Daoy (cell line): ENCODE measurements around the gene DAPL1. TPM values are rescaled to one million over a fixed set of nuclear protein-coding genes. Genes with fewer than 3 reads are reported as not detected.
"Not testable (repeated sequence)": the region's sequence is repeated elsewhere in the genome, so short reads cannot be mapped to it uniquely, and the experiment has no call there.

Experiments
- DNase-seq: peaks from one replicate; pipeline ENCODE4 v3.0.0-alpha.2; 2015; ENCODE audit warnings: low read depth
- total RNA-seq: library from RNA; depleted of rRNA; stranded (reverse); fragments of >200 nt; shearing (Covaris generic); gene quantifications from 2 replicates; pipeline ENCODE4 v1.2.3, GENCODE V29; 2014; rRNA removed

Gene DAPL1
- total RNA-seq, 1 experiment from 2014 or later = not detected

GRCh38 chr2:158822193-158822592 is 27.1 kb downstream of the DAPL1 start:
- DNase-seq = no peak

- DNase-seq = no peak
These were observed 28.5 kb downstream of the DAPL1 start for GRCh38 chr2:158823486-158824237.

GRCh38 chr2:158825021-158825420 is 29.9 kb downstream of the DAPL1 start:
- DNase-seq = no peak

- no peak for DNase-seq
These were observed 31.8 kb downstream of the DAPL1 start for GRCh38 chr2:158826965-158827364.

- DNase-seq = no peak
These were observed 33.5 kb downstream of the DAPL1 start for GRCh38 chr2:158828378-158829164.

DNA sequence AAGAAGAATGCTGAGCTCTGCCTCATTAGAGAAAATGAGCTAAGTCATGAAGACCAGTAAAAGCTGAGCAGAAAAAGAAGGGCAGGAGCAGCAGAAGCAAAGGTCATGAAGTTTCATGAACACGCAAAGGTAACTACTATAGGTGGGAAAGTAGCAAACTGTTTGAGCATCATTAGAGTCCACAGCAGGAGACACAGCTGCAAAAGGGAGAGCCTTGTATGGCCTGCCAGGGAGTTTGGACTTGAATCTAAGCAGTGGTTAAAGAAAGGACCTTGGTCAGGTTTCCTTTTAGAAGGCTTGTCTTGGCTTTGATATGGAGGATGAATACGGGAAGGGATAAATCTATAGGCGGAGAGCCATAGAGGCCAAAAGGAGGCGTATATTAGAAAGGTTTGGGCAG is 34.0 kb downstream of the DAPL1 start:
- no peak for DNase-seq

DNA sequence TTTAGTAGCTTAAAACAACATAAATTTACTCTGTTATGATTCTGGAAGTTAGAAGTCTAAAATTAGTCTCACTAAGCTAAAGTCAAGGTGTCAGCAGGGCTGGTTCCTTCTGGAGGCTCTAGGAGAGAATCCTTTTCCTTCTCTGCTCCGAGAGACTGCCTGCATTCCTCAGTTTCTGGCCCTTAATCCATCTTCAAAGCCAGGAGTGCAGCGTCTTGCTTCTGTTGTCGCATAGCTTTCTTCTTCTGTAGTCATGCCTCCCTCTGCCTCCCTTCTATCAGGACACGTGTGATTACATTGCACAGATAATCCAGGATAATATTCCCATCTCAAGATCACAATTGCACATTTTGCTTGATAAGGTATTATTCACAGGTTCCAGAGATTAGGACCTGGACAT is 35.1 kb downstream of the DAPL1 start:
- DNase-seq = no peak

- no peak for DNase-seq
These were observed 40.3 kb downstream of the DAPL1 start for GRCh38 chr2:158835431-158835830.

DNA sequence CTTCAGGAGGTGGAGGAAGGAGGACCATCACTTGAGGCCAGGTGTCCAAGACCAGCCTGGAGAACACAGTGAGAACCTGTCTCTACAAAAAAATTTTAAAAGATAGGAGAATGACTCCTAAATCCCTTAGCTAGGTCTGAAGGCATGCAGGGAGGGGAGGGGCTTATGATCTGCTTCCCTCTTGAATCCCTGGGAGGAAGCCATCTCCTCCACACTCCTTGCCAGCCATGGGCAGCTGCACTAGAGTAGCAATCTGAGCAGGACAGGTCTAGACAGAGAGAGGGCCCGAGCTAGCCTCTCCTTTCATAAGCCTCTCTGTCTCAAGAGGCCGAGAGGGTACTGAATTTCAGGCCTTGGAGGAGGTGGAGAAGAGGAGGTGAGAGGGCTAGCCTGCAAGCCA is 42.5 kb downstream of the DAPL1 start:
- no peak for DNase-seq

- no peak for DNase-seq
These were observed 46.7 kb downstream of the DAPL1 start for GRCh38 chr2:158841850-158842249.

GRCh38 chr2:158845444-158845843 is 50.3 kb downstream of the DAPL1 start:
- no peak for DNase-seq

DNA sequence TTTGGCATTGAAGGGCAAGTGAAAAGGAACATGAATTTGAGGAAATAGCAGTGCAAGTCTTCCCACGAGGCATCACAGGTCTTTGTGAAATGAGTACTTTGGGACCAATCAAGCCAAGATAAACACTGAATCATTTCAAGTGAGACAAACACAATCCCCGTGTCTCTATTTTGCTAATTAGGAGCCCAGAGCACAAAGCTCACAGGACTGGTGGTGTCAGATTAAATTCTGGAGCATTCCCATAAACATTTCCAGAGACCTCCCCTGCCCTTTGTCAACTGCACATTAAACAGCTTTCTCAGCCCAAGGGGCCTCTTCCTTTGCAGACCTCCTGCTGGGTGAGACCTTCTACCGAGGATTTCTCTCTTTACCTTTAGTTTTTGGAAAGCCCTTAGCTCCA is 50.7 kb downstream of the DAPL1 start:
- peak; percentile 39 for DNase-seq

- DNase-seq = not testable (repeated sequence)
These were observed 52.4 kb downstream of the DAPL1 start for GRCh38 chr2:158847526-158847925.

- DNase-seq = peak; percentile 20
These were observed 53.2 kb downstream of the DAPL1 start for GRCh38 chr2:158848031-158848970.

- not testable (repeated sequence) for DNase-seq
These were observed 65.1 kb downstream of the DAPL1 start for GRCh38 chr2:158860179-158860578.

DNA sequence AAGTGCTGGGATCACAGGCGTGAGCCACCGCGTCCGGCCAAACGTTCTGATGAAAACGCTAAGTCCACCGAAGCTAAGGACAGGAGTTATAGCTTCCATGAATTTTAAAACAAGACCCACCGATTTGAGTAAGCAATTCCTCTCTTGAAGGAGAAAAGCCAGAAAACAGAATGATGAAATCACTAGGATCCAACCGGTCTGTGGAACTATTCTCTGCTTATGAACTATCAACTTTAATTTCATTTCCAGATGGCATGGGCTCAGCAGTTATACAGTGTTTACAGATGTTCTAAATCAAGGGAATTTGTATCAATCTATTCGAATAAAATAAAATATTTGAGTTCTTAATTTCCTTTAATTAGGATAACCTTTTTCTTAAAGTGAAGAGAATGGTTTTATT is 66.5 kb downstream of the DAPL1 start:
- not testable (repeated sequence) for DNase-seq

- DNase-seq = not testable (repeated sequence)
These were observed 70.4 kb downstream of the DAPL1 start for GRCh38 chr2:158865469-158865868.

Other genes starting within 250 kb of the DAPL1 start
- 13.7 and 19.3 TPM in 2 replicates for gene TANC1, start 173.3 kb downstream of the DAPL1 start, total RNA-seq